Activated CD4-positive, alpha-beta T cell treated with anti-CD3 and anti-CD28 coated beads, Interleukin-2, amount 50 U/mL, for 48 hours (primary cell): ENCODE measurements around the gene ROPN1L.

ENCODE experiments used
- DNase-seq, 2 experiments: peaks; one replicate each; pipeline ENCODE4 v3.0.0-alpha.2; 2020

The ROPN1L gene

GRCh38 chr5:10459080-10460055, 17.7 kb downstream of the ROPN1L start:
- DNase-seq: no peak

DNA sequence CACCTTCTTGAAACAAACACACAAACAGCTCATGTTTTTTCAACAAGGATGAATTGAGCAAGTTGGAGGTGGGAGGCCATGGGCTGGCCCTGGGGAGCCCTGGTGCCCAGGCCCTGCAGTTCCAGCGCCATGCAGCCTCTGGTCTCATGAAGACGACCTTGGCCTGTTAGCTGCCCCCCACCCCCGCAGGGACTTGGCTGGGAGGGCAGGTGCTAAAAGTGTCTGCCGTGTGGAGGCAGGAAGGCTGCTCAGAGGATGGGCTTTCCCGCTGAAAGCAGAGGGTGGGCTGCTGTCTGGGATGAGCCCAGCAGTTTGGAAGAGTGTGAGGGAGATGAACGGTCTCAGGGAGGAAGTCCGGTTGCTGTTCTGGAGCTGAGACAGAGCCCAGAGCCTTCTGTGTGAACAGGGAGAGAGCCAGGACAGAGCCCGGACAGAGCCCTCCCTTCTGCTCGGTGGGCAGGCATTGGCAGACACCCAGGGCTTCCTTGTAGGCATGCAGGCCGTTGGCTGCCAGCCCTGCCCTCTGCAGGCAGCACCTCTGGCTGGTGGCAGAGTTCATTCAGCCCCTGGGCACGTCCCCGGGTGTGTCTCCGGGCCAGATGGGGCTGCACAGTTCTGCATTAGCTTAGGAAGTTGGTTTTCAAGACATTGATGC, 18.7 kb downstream of the ROPN1L start:
- no peak for DNase-seq

GRCh38 chr5:10461041-10461440, 19.4 kb downstream of the ROPN1L start:
- no peak for DNase-seq

GRCh38 chr5:10461904-10462555, 20.4 kb downstream of the ROPN1L start:
- DNase-seq: no peak

DNA sequence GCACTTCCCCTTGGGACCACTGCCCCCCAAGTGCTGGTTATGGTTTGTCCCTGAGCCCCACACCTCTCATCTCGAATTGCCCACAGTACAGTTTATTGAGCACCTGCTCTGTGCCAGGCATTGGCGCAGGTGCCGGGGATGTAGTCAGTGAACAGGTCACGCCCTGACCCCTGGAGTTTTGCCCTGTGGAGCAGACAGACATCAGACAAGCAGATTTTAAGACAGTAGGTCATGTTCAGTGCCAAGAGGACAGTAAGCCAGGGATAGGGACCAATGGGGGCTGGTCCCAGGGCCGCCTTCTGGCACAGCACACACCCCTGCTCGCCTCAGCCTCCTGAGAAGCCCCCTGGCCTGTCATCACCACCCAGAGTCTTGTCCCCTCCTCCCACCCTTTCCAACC, 21.9 kb downstream of the ROPN1L start:
- DNase-seq: no peak

- no peak for DNase-seq
Measured at GRCh38 chr5:10464173-10464572, 22.5 kb downstream of the ROPN1L start.

DNA sequence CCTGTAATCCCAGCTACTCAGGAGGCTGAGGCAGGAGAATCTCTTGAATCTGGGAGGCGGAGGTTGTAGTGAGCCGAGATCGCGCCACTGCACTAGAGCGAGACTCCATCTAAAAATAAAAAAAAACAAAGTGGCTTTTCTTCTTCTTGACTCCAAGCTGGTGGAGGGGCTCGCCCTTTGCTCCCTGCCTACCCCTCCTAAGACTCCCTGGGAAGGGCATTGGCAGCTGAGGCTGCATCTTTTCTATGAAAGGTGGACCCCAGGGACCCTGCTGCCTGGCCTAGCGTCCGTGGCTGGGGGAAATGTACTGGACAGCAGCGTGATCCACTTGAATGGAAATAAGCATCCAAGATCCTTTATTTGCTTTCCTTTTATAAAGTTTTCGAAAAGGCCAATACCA, 24.0 kb downstream of the ROPN1L start:
- DNase-seq: no peak

DNA sequence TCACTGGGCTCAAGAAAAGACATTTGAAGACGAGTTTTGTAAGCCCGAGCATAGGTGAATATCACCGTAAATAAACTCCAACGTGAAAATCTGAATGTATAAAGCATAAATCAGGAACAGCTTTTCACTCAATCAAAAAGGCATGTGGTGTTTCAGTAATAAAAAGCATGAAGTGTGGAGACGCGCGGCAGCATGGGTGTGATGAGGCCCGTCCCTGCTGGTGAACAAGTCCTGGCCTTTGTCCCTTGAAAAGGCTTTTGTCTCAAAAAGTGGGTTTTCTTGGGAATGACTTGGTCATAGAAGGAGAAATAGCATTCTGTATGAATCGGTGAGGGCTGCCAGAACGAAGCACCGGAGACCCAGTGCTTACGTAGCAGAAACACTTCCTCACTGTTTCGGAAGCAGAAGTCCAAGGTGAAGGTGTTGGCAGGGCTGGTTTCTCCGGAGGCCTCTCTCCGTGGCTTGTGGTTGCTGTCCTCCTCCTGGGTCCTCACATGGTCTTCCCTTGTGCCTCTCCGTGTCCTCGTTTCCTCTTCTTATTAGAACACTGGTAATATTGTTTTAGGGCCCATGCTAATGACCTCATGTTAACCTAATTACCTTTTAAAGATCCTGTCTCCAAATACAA, 24.9 kb downstream of the ROPN1L start:
- DNase-seq: no peak

- DNase-seq: no peak
Measured at GRCh38 chr5:10467281-10468198, 25.9 kb downstream of the ROPN1L start.

- DNase-seq: no peak
Measured at GRCh38 chr5:10468256-10468655, 26.6 kb downstream of the ROPN1L start.

DNA sequence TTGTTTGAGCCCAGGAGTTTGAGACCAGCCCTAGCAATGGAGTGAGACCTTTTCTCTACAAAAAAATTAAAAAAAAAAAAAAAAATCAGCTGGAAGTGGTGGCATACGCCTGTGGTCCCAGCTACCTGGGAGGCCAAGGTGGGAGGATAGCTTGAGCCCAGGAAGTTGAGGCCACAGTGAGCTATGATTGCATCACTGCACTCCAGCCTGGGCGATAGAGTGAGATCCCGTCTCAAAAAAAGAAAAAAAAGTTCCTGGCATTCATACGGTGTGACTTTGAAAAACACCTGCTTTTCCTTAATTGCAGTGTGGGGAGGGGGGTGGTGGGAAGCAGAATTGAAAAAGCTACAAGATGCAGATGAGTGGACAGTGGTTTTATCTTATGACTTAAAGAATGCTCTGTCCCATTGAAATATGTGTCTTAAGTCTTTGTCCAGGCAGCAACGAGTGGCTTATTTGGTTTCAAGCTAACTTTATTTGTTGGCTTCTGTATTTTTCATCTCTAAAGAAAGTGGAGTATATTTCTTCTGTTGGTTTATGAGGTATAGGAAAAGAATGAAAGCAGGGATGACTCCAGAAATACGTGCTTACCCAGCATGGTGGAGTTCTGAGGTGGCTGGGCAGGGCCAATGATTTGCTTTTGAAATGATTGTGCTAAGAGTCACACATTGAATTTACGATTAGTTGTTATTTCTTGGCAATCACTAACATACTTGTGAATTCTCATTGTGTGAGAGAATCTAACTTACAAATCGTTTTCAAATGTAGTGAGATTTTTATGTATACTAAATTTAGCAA, 27.8 kb downstream of the ROPN1L start:
- no peak for DNase-seq

DNA sequence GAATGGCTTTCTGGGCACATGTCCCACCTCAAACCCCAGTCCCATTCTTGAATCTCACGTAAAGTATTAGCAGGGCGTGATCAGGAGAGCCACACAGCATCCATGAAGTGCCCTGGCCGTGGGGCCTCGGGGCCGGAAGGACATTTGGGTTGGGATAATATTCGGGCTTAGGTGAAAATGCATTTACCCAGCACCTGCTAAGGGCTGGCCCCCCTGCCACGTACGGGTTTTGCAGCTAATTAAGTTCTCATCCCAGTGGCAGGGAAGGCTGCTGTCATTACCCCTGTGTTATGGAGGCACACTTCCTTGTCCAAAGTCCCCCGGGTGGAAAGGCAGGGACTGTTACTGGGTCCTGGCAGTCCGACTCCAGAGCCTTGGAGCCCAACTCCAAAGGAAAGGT, 29.0 kb downstream of the ROPN1L start:
- no peak for DNase-seq

- DNase-seq: no peak
Measured at GRCh38 chr5:10471677-10472076, 30.0 kb downstream of the ROPN1L start.

DNA sequence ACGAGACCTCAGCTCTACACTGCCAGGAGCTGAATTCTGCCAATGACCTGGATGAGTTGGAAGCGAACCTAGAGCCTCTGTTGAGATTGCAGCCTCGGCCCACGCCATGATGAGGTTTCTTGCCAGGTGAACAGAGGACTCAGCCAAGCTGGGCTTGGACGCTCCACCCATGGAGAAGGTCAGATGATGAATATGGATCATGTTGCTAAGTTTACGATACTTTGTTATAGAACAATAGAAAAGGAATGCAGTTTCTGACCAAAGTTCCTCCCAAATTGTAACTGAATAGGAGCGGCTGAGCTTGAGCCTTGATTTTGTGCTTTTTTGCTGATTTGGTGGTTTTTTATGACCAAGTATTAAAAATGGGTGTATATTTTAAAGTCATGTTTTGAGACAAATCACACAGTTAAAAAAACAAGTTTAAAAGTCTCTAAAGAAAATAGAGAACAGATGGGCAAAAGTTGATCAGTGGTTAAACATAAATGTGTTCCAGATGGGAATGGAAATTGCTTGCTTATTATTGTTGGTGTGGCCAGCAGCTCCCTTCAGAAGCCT, 32.9 kb downstream of the ROPN1L start:
- no peak for DNase-seq

DNA sequence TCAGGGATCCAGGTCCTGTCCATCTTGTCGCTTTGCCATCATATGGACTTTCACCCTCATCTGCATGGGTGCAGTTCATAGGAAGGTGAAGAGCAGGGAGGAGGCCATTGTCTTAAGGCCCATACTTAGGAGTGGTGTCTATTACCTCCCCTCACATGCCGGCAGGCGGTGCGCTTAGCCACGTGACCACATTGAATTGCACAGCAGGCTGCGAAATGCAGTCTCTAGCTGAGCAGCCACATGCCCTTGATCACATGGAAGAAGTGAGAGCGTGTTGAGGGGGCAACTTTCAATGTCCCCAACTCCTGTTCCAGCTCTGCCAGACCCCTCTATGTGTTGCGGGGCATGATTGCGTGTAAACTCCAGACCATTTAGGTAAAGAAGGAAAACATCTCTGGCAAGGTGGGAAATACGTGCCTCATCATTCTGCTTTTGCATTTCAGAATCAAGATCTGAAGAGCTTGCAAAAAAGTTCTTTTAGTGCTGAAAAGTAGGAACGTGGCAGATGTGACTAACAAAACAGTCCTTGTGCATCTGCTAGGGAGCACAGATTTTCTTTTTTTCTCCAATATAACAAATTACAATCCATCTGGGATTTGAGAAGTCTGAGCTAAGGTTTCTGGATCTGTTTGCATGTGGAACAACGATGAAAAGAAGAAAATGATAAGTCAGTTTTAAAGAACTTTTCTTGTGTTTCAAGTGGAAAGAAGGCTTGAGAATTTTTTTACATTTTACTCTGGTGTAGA, 34.4 kb downstream of the ROPN1L start:
- DNase-seq: no peak

GRCh38 chr5:10476878-10477277, 35.2 kb downstream of the ROPN1L start:
- no peak for DNase-seq

GRCh38 chr5:10477943-10478342, 36.3 kb downstream of the ROPN1L start:
- DNase-seq: no peak

- no peak for DNase-seq
Measured at GRCh38 chr5:10478436-10478835, 36.8 kb downstream of the ROPN1L start.

DNA sequence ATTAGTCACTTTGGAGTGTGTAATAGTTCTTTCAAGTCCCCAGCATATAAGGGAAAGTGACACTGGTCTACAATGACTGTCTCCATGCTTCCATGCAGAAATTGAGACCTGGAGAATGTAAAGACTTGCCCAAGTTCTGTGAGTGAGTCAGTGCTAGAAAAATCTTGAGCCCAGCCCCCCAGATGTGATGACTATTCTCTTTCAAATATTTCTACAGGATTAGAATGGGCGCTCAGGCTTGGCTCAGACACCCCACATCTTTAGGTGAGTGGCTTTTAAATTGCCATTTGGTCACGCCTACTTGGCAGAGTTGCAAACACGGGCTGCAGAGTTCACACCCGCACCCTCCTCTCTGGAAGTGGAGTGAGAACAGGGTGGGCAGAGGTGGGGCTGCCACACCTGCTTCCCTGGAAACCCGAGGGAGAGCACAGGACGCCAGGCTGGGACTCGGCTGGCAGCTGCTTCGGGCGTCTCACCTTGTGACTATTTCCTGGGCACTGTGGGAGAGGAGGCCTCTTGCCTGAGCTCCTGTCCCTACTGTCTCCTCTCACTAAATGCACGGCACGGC, 37.6 kb downstream of the ROPN1L start:
- DNase-seq: no peak
